WTC11 (cell line): ENCODE measurements around the gene IQSEC1. TPM values are rescaled to one million over a fixed set of nuclear protein-coding genes. Genes with fewer than 3 reads are reported as not detected.

Source experiments
- ATAC-seq: fragments of 200-7000 bp; cut with Tn5 transposase; 2 replicates; pipeline ENCODE4 v1.10.0; 2021; ENCODE audit warnings: mild to moderate bottlenecking, moderate library complexity
- CTCF ChIA-PET: fragments of 300-600 bp; sonication (Branson Sonifier 250); formaldehyde crosslinking; loops from one replicate; lab custom pipeline; 2021; ENCODE audit warnings: antibody characterized with exemption; lab: Charles Lee
- POLR2A ChIA-PET: fragments of 350-600 bp; sonication (Branson Sonifier 250); formaldehyde crosslinking; loops from one replicate; lab custom pipeline; 2021; ENCODE audit warnings: antibody characterized with exemption; lab: Charles Lee
- DNase-seq: peaks from one replicate; pipeline ENCODE4 v3.0.0; 2021; ENCODE audit warnings: low spot score
- H3K27ac Mint-ChIP-seq: 2 replicates; pipeline ENCODE4 v1.8.0; 2021; ENCODE audit warnings: mixed read lengths
- H3K27me3 Mint-ChIP-seq: 2 replicates; pipeline ENCODE4 v1.8.0; 2021; ENCODE audit warnings: low read depth, mild to moderate bottlenecking, moderate library complexity, mixed read lengths
- H3K36me3 Mint-ChIP-seq: 2 replicates; pipeline ENCODE4 v1.8.0; 2021; ENCODE audit warnings: mixed read lengths
- H3K4me1 Mint-ChIP-seq: 2 replicates; pipeline ENCODE4 v1.8.0; 2022; ENCODE audit warnings: mixed read lengths
- H3K4me3 Mint-ChIP-seq: 2 replicates; pipeline ENCODE4 v1.8.0; 2021; ENCODE audit warnings: mild to moderate bottlenecking, moderate library complexity, mixed read lengths
- H3K9me3 Mint-ChIP-seq: 2 replicates; pipeline ENCODE4 v1.8.0; 2021; ENCODE audit warnings: mixed read lengths
- CREB1 ChIP-seq: sonication (generic); formaldehyde crosslinking; IDR thresholded peaks from 2 replicates; pipeline ENCODE4 v1.8.0; 2023; ENCODE audit warnings: mild to moderate bottlenecking, missing genetic modification reagents
- EMX1 ChIP-seq: fragments of 250-450 bp; sonication (Bioruptor Pico); IDR thresholded peaks from 2 replicates; pipeline ENCODE4 v1.8.0; 2021; ENCODE audit warnings: mild to moderate bottlenecking
- FOXP1 ChIP-seq: sonication (generic); formaldehyde crosslinking; IDR thresholded peaks from 2 replicates; pipeline ENCODE4 v1.8.0; 2022; ENCODE audit warnings: missing genetic modification reagents, mild to moderate bottlenecking, moderate library complexity, borderline replicate concordance
- IRF2 ChIP-seq: sonication (generic); formaldehyde crosslinking; IDR thresholded peaks from 2 replicates; pipeline ENCODE4 v1.8.0; 2022; ENCODE audit warnings: low read depth, missing genetic modification reagents, borderline replicate concordance
- JUN ChIP-seq: sonication (generic); formaldehyde crosslinking; IDR thresholded peaks from 2 replicates; pipeline ENCODE4 v1.8.0; 2023; ENCODE audit warnings: mild to moderate bottlenecking, missing genetic modification reagents
- MXD4 ChIP-seq: fragments of 250-450 bp; sonication (Bioruptor Pico); IDR thresholded peaks from 2 replicates; pipeline ENCODE4 v1.8.0; 2021; ENCODE audit warnings: mild to moderate bottlenecking, moderate library complexity, borderline replicate concordance
- NFYB ChIP-seq: sonication (generic); formaldehyde crosslinking; conservative IDR thresholded peaks from 2 replicates; pipeline ENCODE4 v1.8.0; 2022; ENCODE audit warnings: low read depth, missing genetic modification reagents
- SMAD3 ChIP-seq: sonication (generic); formaldehyde crosslinking; IDR thresholded peaks from 2 replicates; pipeline ENCODE4 v1.8.0; 2022; ENCODE audit warnings: missing genetic modification reagents, mild to moderate bottlenecking, borderline replicate concordance
- SOX15 ChIP-seq: fragments of 250-450 bp; sonication (Bioruptor Pico); IDR thresholded peaks from 2 replicates; pipeline ENCODE4 v1.9.0; 2021; ENCODE audit warnings: mild to moderate bottlenecking
- SP1 ChIP-seq: sonication (generic); formaldehyde crosslinking; conservative IDR thresholded peaks from 2 replicates; pipeline ENCODE4 v1.8.1; 2022; ENCODE audit warnings: missing genetic modification reagents
- TCF7 ChIP-seq: sonication (generic); formaldehyde crosslinking; IDR thresholded peaks from 2 replicates; pipeline ENCODE4 v1.8.0; 2022; ENCODE audit warnings: mild to moderate bottlenecking, low read depth, missing genetic modification reagents, moderate library complexity
- TEAD1 ChIP-seq: sonication (generic); formaldehyde crosslinking; IDR thresholded peaks from 2 replicates; pipeline ENCODE4 v1.8.0; 2022; ENCODE audit warnings: mild to moderate bottlenecking, missing genetic modification reagents
- TP53 ChIP-seq: sonication (generic); formaldehyde crosslinking; IDR thresholded peaks from 2 replicates; pipeline ENCODE4 v1.8.1; 2023; ENCODE audit warnings: mild to moderate bottlenecking, missing genetic modification reagents
- ZNF263 ChIP-seq: sonication (generic); formaldehyde crosslinking; IDR thresholded peaks from 2 replicates; pipeline ENCODE4 v1.8.1; 2022; ENCODE audit warnings: low read depth, mild to moderate bottlenecking, moderate library complexity, missing genetic modification reagents
- ZNF671 ChIP-seq: fragments of 250-450 bp; sonication (Bioruptor Pico); IDR thresholded peaks from 2 replicates; pipeline ENCODE4 v1.8.0; 2021; ENCODE audit warnings: mild to moderate bottlenecking
- total RNA-seq: library from RNA; stranded (reverse); gene quantifications from 3 replicates; pipeline ENCODE4 v1.2.3, GENCODE V29; 2021
- TF ChIP-seq, protein P1 (sequence below): fragments of 200-600 bp; IDR thresholded peaks from 2 replicates; pipeline ENCODE4 v1.8.0; 2022; ENCODE audit warnings: antibody characterized with exemption
- TF ChIP-seq, protein P2 (sequence below): fragments of 250-450 bp; sonication (Bioruptor Pico); IDR thresholded peaks from 2 replicates; pipeline ENCODE4 v1.9.0; 2021; ENCODE audit warnings: mild to moderate bottlenecking

Gene IQSEC1
- total RNA-seq, 1 experiment from 2014 or later: 35.0 TPM

DNA sequence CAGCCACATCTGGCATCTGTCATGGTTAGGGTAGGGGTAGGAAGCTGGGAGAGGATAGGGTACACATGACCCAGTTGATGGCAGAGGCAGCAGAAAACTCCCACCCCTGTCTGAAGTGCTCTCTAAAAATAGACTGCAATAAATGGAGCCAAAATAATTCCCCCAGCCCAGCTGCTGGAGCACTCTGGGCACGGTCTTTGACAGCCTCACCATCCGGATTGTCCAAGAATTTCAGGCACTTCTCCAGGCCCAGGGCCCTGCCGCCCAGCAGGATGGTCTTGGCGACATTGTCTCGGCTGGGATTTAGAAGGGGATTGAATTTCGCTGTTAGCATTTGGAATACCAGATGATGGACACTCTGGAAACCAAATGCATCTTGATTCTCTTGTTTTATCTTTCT is 103.7 kb downstream of the IQSEC1 start:
- POLR2A ChIA-PET: no interaction called here
- H3K36me3 Mint-ChIP-seq: no peaks in the 10 kb centered on the region
- CTCF ChIA-PET: interaction anchor here (1.4 to 1.7 kb wide), 3 partner anchors 15 to 26 kb away, joined by 4 to 8 read pairs (median 5); no protein-coding TSS in a partner anchor
- peaks cover 31% of the 10 kb centered on the region for H3K4me1 Mint-ChIP-seq
- ATAC-seq: no peak
- peaks cover 25% of the 10 kb centered on the region for H3K27me3 Mint-ChIP-seq
- no peak for TF ChIP-seq ZNF671 (CRISPR knock-in tag)
- TF ChIP-seq, all 79 proteins: peak for 0
- Mint-ChIP-seq H3K27ac (no peak overlapping the region), H3K9me3 (no peaks in the 10 kb centered on the region), H3K4me3 (no peak overlapping the region)
- DNase-seq: no peak

DNA sequence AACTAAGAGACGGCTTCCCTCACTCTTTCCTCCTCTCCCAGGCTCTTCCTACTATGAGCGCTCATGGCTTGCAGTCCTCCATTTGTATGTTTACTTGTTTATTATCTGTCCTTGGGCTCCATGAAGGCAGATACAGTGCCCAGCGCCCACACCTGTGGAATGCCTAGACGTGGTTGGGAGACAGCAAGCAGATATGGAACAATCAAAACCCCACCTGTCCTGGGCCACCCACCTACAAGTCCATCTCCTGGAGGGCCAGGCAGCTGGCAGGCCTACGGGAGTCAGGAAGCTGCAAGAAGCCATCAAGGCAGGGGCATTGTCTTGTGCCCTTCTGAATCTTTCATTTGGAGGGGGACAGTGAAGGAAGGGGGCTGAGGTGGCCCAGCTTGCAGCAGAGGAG is 104.7 kb downstream of the IQSEC1 start:
- peak overlapping the region; percentile 64 for H3K4me3 Mint-ChIP-seq
- H3K27me3 Mint-ChIP-seq: peaks cover 25% of the 10 kb centered on the region
- no peaks in the 10 kb centered on the region for H3K36me3 Mint-ChIP-seq
- ATAC-seq: no peak
- CTCF ChIA-PET: interaction anchor here (0.6 to 4.1 kb wide), 4 partner anchors 18 to 100 kb away, joined by 3 to 27 read pairs (median 7); no protein-coding TSS in a partner anchor
- H3K27ac Mint-ChIP-seq: no peak overlapping the region
- POLR2A ChIA-PET: interaction anchor here (0.6 to 1.5 kb wide), 2 partner anchors 13 to 58 kb away, joined by 3 read pairs; no protein-coding TSS in a partner anchor
- TF ChIP-seq JUN (CRISPR knock-in tag) (no peak), NFYB (CRISPR knock-in tag) (no peak), CREB1 (no peak), TP53 (CRISPR knock-in tag) (no peak), SOX15 (CRISPR knock-in tag) (no peak), IRF2 (CRISPR knock-in tag) (no peak), ZNF263 (CRISPR knock-in tag) (no peak), TEAD1 (no peak), TCF7 (CRISPR knock-in tag) (no peak), EMX1 (CRISPR knock-in tag) (no peak), SMAD3 (CRISPR knock-in tag) (no peak)
- TF ChIP-seq, protein P1, sequence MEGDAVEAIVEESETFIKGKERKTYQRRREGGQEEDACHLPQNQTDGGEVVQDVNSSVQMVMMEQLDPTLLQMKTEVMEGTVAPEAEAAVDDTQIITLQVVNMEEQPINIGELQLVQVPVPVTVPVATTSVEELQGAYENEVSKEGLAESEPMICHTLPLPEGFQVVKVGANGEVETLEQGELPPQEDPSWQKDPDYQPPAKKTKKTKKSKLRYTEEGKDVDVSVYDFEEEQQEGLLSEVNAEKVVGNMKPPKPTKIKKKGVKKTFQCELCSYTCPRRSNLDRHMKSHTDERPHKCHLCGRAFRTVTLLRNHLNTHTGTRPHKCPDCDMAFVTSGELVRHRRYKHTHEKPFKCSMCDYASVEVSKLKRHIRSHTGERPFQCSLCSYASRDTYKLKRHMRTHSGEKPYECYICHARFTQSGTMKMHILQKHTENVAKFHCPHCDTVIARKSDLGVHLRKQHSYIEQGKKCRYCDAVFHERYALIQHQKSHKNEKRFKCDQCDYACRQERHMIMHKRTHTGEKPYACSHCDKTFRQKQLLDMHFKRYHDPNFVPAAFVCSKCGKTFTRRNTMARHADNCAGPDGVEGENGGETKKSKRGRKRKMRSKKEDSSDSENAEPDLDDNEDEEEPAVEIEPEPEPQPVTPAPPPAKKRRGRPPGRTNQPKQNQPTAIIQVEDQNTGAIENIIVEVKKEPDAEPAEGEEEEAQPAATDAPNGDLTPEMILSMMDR: no peak
- H3K4me1 Mint-ChIP-seq: peaks cover 31% of the 10 kb centered on the region
- H3K9me3 Mint-ChIP-seq: no peaks in the 10 kb centered on the region
- no peak for DNase-seq

DNA sequence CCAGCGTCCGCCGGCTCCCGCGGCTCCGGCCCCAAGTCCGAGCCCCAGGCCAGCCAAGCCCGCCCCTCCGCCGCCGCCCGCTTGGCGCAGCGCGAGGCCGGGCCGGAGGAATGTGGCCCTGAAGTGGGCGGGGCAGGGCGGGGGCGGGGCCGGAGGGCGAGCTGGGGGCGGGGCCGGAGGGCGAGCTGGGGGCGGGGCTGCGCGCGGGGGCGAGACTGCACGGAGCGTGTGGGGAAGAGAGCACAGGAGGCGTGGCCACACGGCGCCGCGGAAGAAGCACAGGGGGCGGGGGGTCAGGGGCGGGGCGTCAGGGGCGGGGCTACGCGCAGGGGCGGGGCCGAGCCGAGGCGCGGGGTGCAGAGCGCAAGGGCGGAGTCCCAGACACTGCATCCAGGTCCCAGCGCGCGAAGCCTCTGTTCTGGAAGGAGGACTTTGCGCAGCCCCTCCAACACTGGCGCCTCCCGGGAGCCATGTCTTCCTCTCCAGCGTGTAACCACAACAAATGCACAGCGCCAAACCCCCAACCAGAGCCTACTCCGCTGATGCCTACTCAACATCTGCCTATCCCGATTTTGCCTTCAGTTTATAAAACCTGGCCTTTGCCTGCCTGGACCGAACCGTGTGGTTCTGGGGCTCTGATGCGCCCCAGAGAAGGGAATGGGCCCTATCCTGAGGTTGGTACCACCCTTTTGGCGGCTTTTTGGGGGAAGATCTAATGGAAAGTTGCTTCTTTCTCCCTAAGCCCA is 105.5 kb downstream of the IQSEC1 start:
- CTCF ChIA-PET: interaction anchor here (0.6 to 4.1 kb wide), 18 partner anchors 11 to 995 kb away, joined by 3 to 27 read pairs (median 5); no protein-coding TSS in a partner anchor
- H3K4me1 Mint-ChIP-seq: peaks cover 31% of the 10 kb centered on the region
- peak; percentile 84 for DNase-seq
- 0 out of 2 replicates have a peak overlapping the region, but pooled peaks have one; percentile 15 for H3K27ac Mint-ChIP-seq
- POLR2A ChIA-PET: interaction anchor here (0.6 to 1.6 kb wide), 3 partner anchors 13 to 59 kb away, joined by 3 to 5 read pairs (median 3); no protein-coding TSS in a partner anchor
- peak; percentile 75; the same call in 1 of the 2 replicates for TF ChIP-seq SP1
- peak; percentile 40; the same call in 1 of the 2 replicates for TF ChIP-seq FOXP1 (CRISPR knock-in tag)
- no peak for TF ChIP-seq MXD4 (CRISPR knock-in tag)
- TF ChIP-seq, protein P2, sequence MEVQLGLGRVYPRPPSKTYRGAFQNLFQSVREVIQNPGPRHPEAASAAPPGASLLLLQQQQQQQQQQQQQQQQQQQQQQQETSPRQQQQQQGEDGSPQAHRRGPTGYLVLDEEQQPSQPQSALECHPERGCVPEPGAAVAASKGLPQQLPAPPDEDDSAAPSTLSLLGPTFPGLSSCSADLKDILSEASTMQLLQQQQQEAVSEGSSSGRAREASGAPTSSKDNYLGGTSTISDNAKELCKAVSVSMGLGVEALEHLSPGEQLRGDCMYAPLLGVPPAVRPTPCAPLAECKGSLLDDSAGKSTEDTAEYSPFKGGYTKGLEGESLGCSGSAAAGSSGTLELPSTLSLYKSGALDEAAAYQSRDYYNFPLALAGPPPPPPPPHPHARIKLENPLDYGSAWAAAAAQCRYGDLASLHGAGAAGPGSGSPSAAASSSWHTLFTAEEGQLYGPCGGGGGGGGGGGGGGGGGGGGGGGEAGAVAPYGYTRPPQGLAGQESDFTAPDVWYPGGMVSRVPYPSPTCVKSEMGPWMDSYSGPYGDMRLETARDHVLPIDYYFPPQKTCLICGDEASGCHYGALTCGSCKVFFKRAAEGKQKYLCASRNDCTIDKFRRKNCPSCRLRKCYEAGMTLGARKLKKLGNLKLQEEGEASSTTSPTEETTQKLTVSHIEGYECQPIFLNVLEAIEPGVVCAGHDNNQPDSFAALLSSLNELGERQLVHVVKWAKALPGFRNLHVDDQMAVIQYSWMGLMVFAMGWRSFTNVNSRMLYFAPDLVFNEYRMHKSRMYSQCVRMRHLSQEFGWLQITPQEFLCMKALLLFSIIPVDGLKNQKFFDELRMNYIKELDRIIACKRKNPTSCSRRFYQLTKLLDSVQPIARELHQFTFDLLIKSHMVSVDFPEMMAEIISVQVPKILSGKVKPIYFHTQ: no peak
- H3K36me3 Mint-ChIP-seq: no peaks in the 10 kb centered on the region
- ATAC-seq: peak; percentile 92
- H3K27me3 Mint-ChIP-seq: peaks cover 25% of the 10 kb centered on the region
- H3K4me3 Mint-ChIP-seq: peak overlapping the region; percentile 64
- H3K9me3 Mint-ChIP-seq: no peaks in the 10 kb centered on the region
